GM12878 (cell line): ENCODE data around the gene MELTF. TPM values are rescaled to one million over a fixed set of nuclear protein-coding genes. Genes with fewer than 3 reads are reported as not detected.

Experiments
- ATAC-seq: fragments of 200-7000 bp; cut with Tn5 transposase; 3 replicates; pipeline ENCODE4 v1.9.1; 2020; ENCODE audit warnings: mild to moderate bottlenecking, moderate library complexity
- BruUV-seq: library from RNA; stranded (reverse); fragments of 400-500 nt; replicated peaks from 2 replicates; lab custom pipeline; 2021; lab: Mats Ljungman, UMichigan
- CTCF ChIA-PET: fragments of 300-600 bp; sonication (Branson Sonifier 250); formaldehyde crosslinking; extraction: SDS; loops from one replicate; lab custom pipeline; 2021; ENCODE audit warnings: inconsistent platforms; lab: Yijun Ruan, JAX
- POLR2A ChIA-PET: fragments of 350-600 bp; formaldehyde crosslinking; extraction: SDS; loops from one replicate; lab custom pipeline; 2021; ENCODE audit warnings: inconsistent platforms; lab: Charles Lee
- RAD21 ChIA-PET: fragments of 300-600 bp; sonication (Branson Sonifier 250); formaldehyde crosslinking; loops from one replicate; lab custom pipeline; 2023; ENCODE audit warnings: antibody characterized with exemption; ENCODE audit not compliant: unreplicated experiment; lab: Charles Lee
- SMC1A ChIA-PET: fragments of 300-600 bp; sonication (Branson Sonifier 250); formaldehyde crosslinking; loops from one replicate; lab custom pipeline; 2023; ENCODE audit not compliant: unreplicated experiment, uncharacterized antibody; lab: Charles Lee
- DNase-seq: peaks from one replicate; pipeline ENCODE4 v3.0.0-alpha.2; 2011; ENCODE audit warnings: low read depth, low spot score
- FAIRE-seq: peaks from 3 replicates; lab custom pipeline; 2011; peaks lifted over from hg19 to GRCh38; lab: Jason Lieb, UNC
- H2AFZ ChIP-seq: 2 replicates; pipeline ENCODE4 v1.6.0; 2011; ENCODE audit warnings: low read depth, low read length, control low read depth; ENCODE audit not compliant: control insufficient read depth
- H3K27ac ChIP-seq: 2 replicates; pipeline ENCODE4 v1.5.1; 2011; ENCODE audit warnings: control low read depth; ENCODE audit not compliant: control insufficient read depth, insufficient read depth
- H3K27me3 ChIP-seq, 2 experiments: replicated peaks in 1 of 2; 2 replicates each; pipeline versions ENCODE4 v1.6.0 to v1.6.1; 2011; ENCODE audit warnings: low read length in 1 of 2; ENCODE audit not compliant: control insufficient read depth in 2 of 2, insufficient read depth in 2 of 2
- H3K36me3 ChIP-seq, 2 experiments: 2 replicates each; pipeline ENCODE4 v1.5.1; 2011; ENCODE audit warnings: low read length in 1 of 2; ENCODE audit not compliant: control insufficient read depth in 2 of 2, insufficient read depth in 2 of 2
- H3K4me1 ChIP-seq: 2 replicates; pipeline ENCODE4 v1.6.1; 2011; ENCODE audit warnings: mild to moderate bottlenecking, low read length, moderate library complexity, mixed read lengths; ENCODE audit not compliant: control insufficient read depth, insufficient read depth
- H3K4me2 ChIP-seq: 2 replicates; pipeline ENCODE4 v1.6.0; 2011; ENCODE audit warnings: control low read depth; ENCODE audit not compliant: control insufficient read depth, insufficient read depth
- H3K4me3 ChIP-seq: fragments of 200-600 bp; sonication (generic); 2 replicates; pipeline ENCODE4 v1.5.1; 2016
- H3K79me2 ChIP-seq: 2 replicates; pipeline ENCODE4 v1.6.0; 2011; ENCODE audit warnings: low read length; ENCODE audit not compliant: control insufficient read depth, insufficient read depth
- H3K9ac ChIP-seq: 2 replicates; pipeline ENCODE4 v1.8.0; 2011; ENCODE audit warnings: low read length, control low read depth, mixed read lengths; ENCODE audit not compliant: control insufficient read depth, insufficient read depth
- H3K9me3 ChIP-seq: replicated peaks from 3 replicates; pipeline ENCODE4 v1.5.1; 2011; ENCODE audit warnings: mild to moderate bottlenecking, low read length; ENCODE audit not compliant: control insufficient read depth, insufficient read depth
- H4K20me1 ChIP-seq: 2 replicates; pipeline ENCODE4 v1.6.0; 2011; ENCODE audit not compliant: control insufficient read depth, insufficient read depth
- BACH1 ChIP-seq: fragments of 450-650 bp; IDR thresholded peaks from 2 replicates; pipeline ENCODE4 v1.6.1; 2017; ENCODE audit warnings: mild to moderate bottlenecking, borderline replicate concordance
- BHLHE40 ChIP-seq, 2 experiments: fragments of 450-650 bp in 1 of 2; IDR thresholded peaks; 2 replicates each; pipeline ENCODE4 v1.6.1; 2011 to 2017; ENCODE audit warnings: low read depth in 2 of 2, borderline replicate concordance in 1 of 2, improper control_type of control experiment in 1 of 2, low read length in 1 of 2, mild to moderate bottlenecking in 1 of 2
- CUX1 ChIP-seq: IDR thresholded peaks from 2 replicates; pipeline ENCODE4 v1.6.1; 2012; ENCODE audit warnings: improper control_type of control experiment, low read depth, low read length; ENCODE audit not compliant: insufficient replicate concordance
- GATAD2B ChIP-seq: fragments of 450-650 bp; conservative IDR thresholded peaks from 2 replicates; pipeline ENCODE4 v1.6.1; 2017; ENCODE audit warnings: low read depth, mild to moderate bottlenecking, moderate library complexity
- HCFC1 ChIP-seq: fragments of 150-350 bp; IDR thresholded peaks from 2 replicates; pipeline ENCODE4 v1.6.1; 2014; ENCODE audit warnings: low read length
- PAX5 ChIP-seq: IDR thresholded peaks from 2 replicates; pipeline ENCODE4 v1.6.1; 2011; ENCODE audit warnings: low read depth, low read length, borderline replicate concordance
- PBX3 ChIP-seq: IDR thresholded peaks from 2 replicates; pipeline ENCODE4 v1.6.1; 2011; ENCODE audit warnings: mild to moderate bottlenecking, low read depth, low read length, moderate library complexity; ENCODE audit not compliant: insufficient replicate concordance
- POLR2A ChIP-seq: IDR thresholded peaks from 2 replicates; pipeline ENCODE4 v1.6.1; 2011; ENCODE audit warnings: low read depth, mild to moderate bottlenecking, low read length
- TCF3 ChIP-seq: IDR thresholded peaks from 2 replicates; pipeline ENCODE4 v1.6.1; 2012; ENCODE audit warnings: low read depth, mild to moderate bottlenecking, low read length, borderline replicate concordance; ENCODE audit not compliant: insufficient read depth
- ZNF687 ChIP-seq: fragments of 450-650 bp; IDR thresholded peaks from 2 replicates; pipeline ENCODE4 v1.6.1; 2017; ENCODE audit warnings: mild to moderate bottlenecking, moderate library complexity
- WGBS: methylation state at CpG from one replicate; pipeline ENCODE4 v1.1.6; 2016; ENCODE audit warnings: low lambda C conversion rate; ENCODE audit not compliant: insufficient replicate concordance, insufficient coverage; ENCODE audit errors: missing lambda C conversion rate; 5-methylcytosine and 5-hydroxymethylcytosine counted together
- in situ Hi-C: fragments of 300-500 bp; cut with MboI; formaldehyde crosslinking; loops from 9 replicates; pipeline ENCODE4 v1.14.3; 2018; ENCODE audit warnings: mixed read lengths
- intact Hi-C: fragments of 100-400 bp; cut with micrococcal nuclease; formaldehyde crosslinking; loops from one replicate; pipeline ENCODE4 v1.14.2; 2022; ENCODE audit not compliant: unreplicated experiment
- polyA plus RNA-seq, 11 experiments: library from polyadenylated mRNA; depleted of rRNA in 4 of 11; unstranded in 6 of 11; stranded (reverse) in 5 of 11; fragments of >200 nt; fragmentation: Nextera tagmentation in 4 of 11; fragmentation: Illumina TruSeq in 1 of 11; extraction: Ambion mirVana in 4 of 11; extraction: Trizol in 1 of 11; gene quantifications; 1 replicate in 1 of 11; 2 replicates in 10 of 11; pipeline versions ENCODE4 v1.2.1 to v1.2.3, GENCODE V29; 2011 to 2016; ENCODE audit warnings: inconsistent platforms in 2 of 11, missing spikeins in 2 of 11, low read depth in 1 of 11
- total RNA-seq, 4 experiments: library from RNA; depleted of rRNA in 3 of 4; stranded (reverse); fragments of >200 nt in 3 of 4; fragmentation: Illumina TruSeq in 1 of 4; extraction: Trizol in 1 of 4; gene quantifications; 2 replicates each; pipeline versions ENCODE4 v1.2.1 to v1.2.3, GENCODE V29; 2013 to 2021

Gene MELTF
- total and polyA plus RNA-seq, 10 of the 15 experiments (the other 5 are each of a cell fraction or from before 2014, with no cell fraction given), result 0.55 to 49.1 (median 11.1) TPM

GRCh38 chr3:197023998-197024651 lies 5.5 kb downstream of the MELTF start:
- Histone ChIP-seq H3K9ac (no peak overlapping the region), H3K4me3 (peak overlapping the region; percentile 24; the same call in 1 of the 2 replicates), H3K27ac (no peak overlapping the region), H3K4me2 (no peak overlapping the region; the same call in 1 of the 2 replicates), H3K79me2 (peaks cover 14% of the 10 kb centered on the region), H3K4me1 (peaks cover 22% of the 10 kb centered on the region), H4K20me1 (no peaks in the 10 kb centered on the region), H3K9me3 (no peaks in the 10 kb centered on the region), H3K36me3 (peaks cover 0 to 19% of the 10 kb centered on the region in 2 experiments; a peak in 3 of 4 replicates), H3K27me3 (no peaks in the 10 kb centered on the region), H2AFZ (no peak overlapping the region)
- WGBS, result 86% methylated on average over 33 of the region's 36 CpGs
- ATAC-seq, result peak; percentile 16
- SMC1A ChIA-PET, result interaction anchor here (2.6 kb wide), 1 partner anchor 20 kb away, joined by 17 read pairs; no protein-coding TSS in a partner anchor
- no peak for FAIRE-seq
- RAD21 ChIA-PET, result interaction anchor here (0.9 to 2.2 kb wide), 4 partner anchors 15 to 163 kb away, joined by 3 to 16 read pairs (median 4); no protein-coding TSS in a partner anchor
- POLR2A ChIA-PET, result interaction anchor here (0.9 to 4.2 kb wide), 5 partner anchors 13 to 156 kb away, joined by 3 to 24 read pairs (median 3); partner anchors contain the start of gene SENP5
- in situ Hi-C loops, result no loop called here
- CTCF ChIA-PET, result interaction anchor here (1.0 to 2.6 kb wide), 4 partner anchors 19 to 25 kb away, joined by 3 to 12 read pairs (median 4); no protein-coding TSS in a partner anchor
- TF ChIP-seq TCF3 (0 out of 2 replicates have a peak, but pooled peaks have one; percentile 3), PBX3 (no peak), BHLHE40 (IDR thresholded peaks at IDR 0.05; ENCODE audit: borderline replicate concordance in 1 of 2, low read depth in 2 of 2, low read length in 1 of 2) (peak; percentile 22 to 62; a peak in 1 of 4 replicates), CUX1 (no peak), HCFC1 (0 out of 2 replicates have a peak, but pooled peaks have one; percentile 7), POLR2A (peak; percentile 23; the same call in 1 of the 2 replicates), BACH1 (0 out of 2 replicates have a peak, but pooled peaks have one; percentile 17), PAX5 (0 out of 2 replicates have a peak, but pooled peaks have one; percentile 29), ZNF687 (peak; percentile 36), GATAD2B (0 out of 2 replicates have a peak, but pooled peaks have one; percentile 17)
- BruUV-seq, result no TSS peak
- DNase-seq, result no peak
- intact Hi-C loops, result no loop called here
